ENCODE results near the gene NDUFS7. TPM values are rescaled to one million over a fixed set of nuclear protein-coding genes. Genes with fewer than 3 reads are reported as not detected.

The NDUFS7 gene
- total RNA-seq, 1 donor from 2014 or later, result 104 TPM

GRCh38 chr19:1365319-1366269 lies 18.1 kb upstream of the NDUFS7 start:
- no peak for DNase-seq

GRCh38 chr19:1366296-1366695 lies 17.4 kb upstream of the NDUFS7 start:
- no peak for DNase-seq

GRCh38 chr19:1366899-1367870 lies 16.5 kb upstream of the NDUFS7 start:
- no peak for DNase-seq

GRCh38 chr19:1369214-1369805 lies 14.4 kb upstream of the NDUFS7 start:
- DNase-seq, result no peak

- DNase-seq, result no peak
These were observed 12.9 kb upstream of the NDUFS7 start for GRCh38 chr19:1370579-1371361.

GRCh38 chr19:1373042-1373533 lies 10.6 kb upstream of the NDUFS7 start:
- no peak for DNase-seq

- DNase-seq, result peak; percentile 21
These were observed 10.0 kb upstream of the NDUFS7 start for GRCh38 chr19:1373534-1374249.

- no peak for DNase-seq
These were observed 9.5 kb upstream of the NDUFS7 start for GRCh38 chr19:1374250-1374577.

GRCh38 chr19:1376415-1376805 lies 7.3 kb upstream of the NDUFS7 start:
- DNase-seq, result no peak

- no peak for DNase-seq
These were observed 6.3 kb upstream of the NDUFS7 start for GRCh38 chr19:1377176-1377964.

- DNase-seq, result peak; percentile 59
These were observed 5.5 kb upstream of the NDUFS7 start for GRCh38 chr19:1377965-1378785.

GRCh38 chr19:1379126-1379905 lies 4.4 kb upstream of the NDUFS7 start:
- no peak for DNase-seq

GRCh38 chr19:1379961-1380489 lies 3.7 kb upstream of the NDUFS7 start:
- no peak for DNase-seq

GRCh38 chr19:1382250-1382649 lies 1.5 kb upstream of the NDUFS7 start:
- no peak for DNase-seq

- DNase-seq, result no peak
These were observed 743 bp upstream of the NDUFS7 start for GRCh38 chr19:1383017-1383311.

GRCh38 chr19:1384085-1384462 lies 367 bp downstream of the NDUFS7 start:
- DNase-seq, result no peak

- peak; percentile 85 for DNase-seq
These were observed 887 bp downstream of the NDUFS7 start for GRCh38 chr19:1384478-1385110.

GRCh38 chr19:1385816-1386215 lies 2.1 kb downstream of the NDUFS7 start:
- DNase-seq, result no peak
